GM12892 (cell line): ENCODE measurements around the gene CCL3.
"Not testable (repeated sequence)": the region's sequence is repeated elsewhere in the genome, so short reads cannot be mapped to it uniquely, and the experiment has no call there.

ENCODE experiments used
- POLR2A ChIP-seq: IDR thresholded peaks from 2 replicates; pipeline ENCODE4 v1.6.1; 2011; ENCODE audit warnings: low read depth, low read length, control low read depth
- POLR2AphosphoS5 ChIP-seq: IDR thresholded peaks from 2 replicates; pipeline ENCODE4 v1.6.1; 2011; ENCODE audit warnings: low read depth, low read length, control low read depth
- TAF1 ChIP-seq: IDR thresholded peaks from 2 replicates; pipeline ENCODE4 v1.6.1; 2011; ENCODE audit warnings: low read depth, mild to moderate bottlenecking, control low read depth, low read length, borderline replicate concordance

- TF ChIP-seq POLR2A, POLR2AphosphoS5, TAF1: not testable (repeated sequence)
These were observed 25.7 kb upstream of the CCL3 start for GRCh38 chr17:36115649-36115977.
